ENCODE data around the gene TFF3. TPM values are rescaled to one million over a fixed set of nuclear protein-coding genes. Genes with fewer than 3 reads are reported as not detected.
A peak's percentile ranks its signal among the peaks of the same experiment; 100 is the strongest.

TFF3 gene
- polyA plus RNA-seq, 3 donors, result 0.07 TPM; not detected in 2

DNA sequence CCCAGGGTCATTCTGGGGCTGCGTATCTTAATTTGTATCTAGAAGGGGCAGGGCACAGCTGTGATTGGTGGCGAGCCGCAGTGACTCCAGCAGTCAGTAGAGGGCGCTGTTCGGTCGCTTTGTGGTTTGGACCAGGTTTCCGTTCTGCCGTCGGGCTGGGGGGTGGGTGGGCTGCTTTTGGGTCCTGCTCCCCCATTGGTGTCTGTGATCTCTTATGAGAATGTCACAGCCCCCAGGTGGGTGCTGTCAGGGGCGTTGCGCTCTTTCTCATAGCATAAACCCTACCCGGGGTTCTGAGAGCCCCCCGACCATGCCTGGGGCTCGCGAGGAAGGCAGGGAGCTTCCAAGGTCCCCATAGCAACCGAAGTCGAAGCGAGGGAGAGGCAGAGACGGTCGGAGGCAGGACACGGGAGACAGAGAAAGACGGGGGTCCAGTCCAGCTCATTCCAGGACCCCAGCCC, 5.4 kb downstream of the TFF3 start:
- Histone ChIP-seq H3K9me3 (replicated peaks in 1 of 2; ENCODE audit: control insufficient read depth in 1 of 2, insufficient read depth in 1 of 2, low read length in 2 of 2) (no peaks in the 10 kb centered on the region), H3K9ac (ENCODE audit: insufficient read depth, low read length, poor library complexity, severe bottlenecking) (no peak overlapping the region), H4K20me1 (ENCODE audit: insufficient read depth, low read length) (no peaks in the 10 kb centered on the region), H3K79me2 (ENCODE audit: insufficient read depth, low read length) (no peaks in the 10 kb centered on the region), H3K4me2 (replicated peaks; ENCODE audit: extremely low read depth, low read length, poor library complexity, severe bottlenecking) (peak overlapping the region; percentile 14), H3K4me1 (ENCODE audit: control insufficient read depth in 1 of 2, insufficient read depth in 2 of 2, low read length in 2 of 2) (peaks cover 24 to 28% of the 10 kb centered on the region in 2 donors), H3K27ac (ENCODE audit: low read depth in 1 of 2, low read length in 2 of 2) (no peak overlapping the region), H2AFZ (ENCODE audit: insufficient read depth, low read depth, low read length, poor library complexity, severe bottlenecking) (peak overlapping the region; percentile 33), H3K4me3 (replicated peaks in 1 of 3; ENCODE audit: low read depth in 2 of 3, low read length in 3 of 3) (no peak overlapping the region), H3K27me3 (ENCODE audit: control insufficient read depth in 2 of 2, insufficient read depth in 2 of 2, low read length in 2 of 2) (no peaks in the 10 kb centered on the region), H3K36me3 (replicated peaks in 1 of 2; ENCODE audit: control insufficient read depth in 1 of 2, insufficient read depth in 2 of 2, low read length in 2 of 2) (no peaks in the 10 kb centered on the region)
- Mint-ChIP-seq H3K36me3 (no peaks in the 10 kb centered on the region), H3K4me1 (peaks cover 31% of the 10 kb centered on the region), H3K27ac (no peak overlapping the region), H3K4me3 (no peak overlapping the region), H3K27me3 (ENCODE audit: low read depth in 3 of 3) (peaks cover 6 to 11% (median 8%) of the 10 kb centered on the region in 3 donors), H3K9me3 (no peaks in the 10 kb centered on the region)
- DNase-seq, result peak; percentile 38 to 60 (median 59)
- TF ChIP-seq, protein P1, sequence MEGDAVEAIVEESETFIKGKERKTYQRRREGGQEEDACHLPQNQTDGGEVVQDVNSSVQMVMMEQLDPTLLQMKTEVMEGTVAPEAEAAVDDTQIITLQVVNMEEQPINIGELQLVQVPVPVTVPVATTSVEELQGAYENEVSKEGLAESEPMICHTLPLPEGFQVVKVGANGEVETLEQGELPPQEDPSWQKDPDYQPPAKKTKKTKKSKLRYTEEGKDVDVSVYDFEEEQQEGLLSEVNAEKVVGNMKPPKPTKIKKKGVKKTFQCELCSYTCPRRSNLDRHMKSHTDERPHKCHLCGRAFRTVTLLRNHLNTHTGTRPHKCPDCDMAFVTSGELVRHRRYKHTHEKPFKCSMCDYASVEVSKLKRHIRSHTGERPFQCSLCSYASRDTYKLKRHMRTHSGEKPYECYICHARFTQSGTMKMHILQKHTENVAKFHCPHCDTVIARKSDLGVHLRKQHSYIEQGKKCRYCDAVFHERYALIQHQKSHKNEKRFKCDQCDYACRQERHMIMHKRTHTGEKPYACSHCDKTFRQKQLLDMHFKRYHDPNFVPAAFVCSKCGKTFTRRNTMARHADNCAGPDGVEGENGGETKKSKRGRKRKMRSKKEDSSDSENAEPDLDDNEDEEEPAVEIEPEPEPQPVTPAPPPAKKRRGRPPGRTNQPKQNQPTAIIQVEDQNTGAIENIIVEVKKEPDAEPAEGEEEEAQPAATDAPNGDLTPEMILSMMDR (IDR thresholded peaks at IDR 0.05), result peak; percentile 88
- 1% methylated on average over 22 of the region's 22 CpGs for WGBS (ENCODE audit: insufficient coverage)
- intact Hi-C loops (cut with micrococcal nuclease), result loop anchor here in 1 of 2 donors (5.0 to 10.0 kb wide), 2 partner anchors 162 to 215 kb away; no protein-coding TSS in a partner anchor

DNA sequence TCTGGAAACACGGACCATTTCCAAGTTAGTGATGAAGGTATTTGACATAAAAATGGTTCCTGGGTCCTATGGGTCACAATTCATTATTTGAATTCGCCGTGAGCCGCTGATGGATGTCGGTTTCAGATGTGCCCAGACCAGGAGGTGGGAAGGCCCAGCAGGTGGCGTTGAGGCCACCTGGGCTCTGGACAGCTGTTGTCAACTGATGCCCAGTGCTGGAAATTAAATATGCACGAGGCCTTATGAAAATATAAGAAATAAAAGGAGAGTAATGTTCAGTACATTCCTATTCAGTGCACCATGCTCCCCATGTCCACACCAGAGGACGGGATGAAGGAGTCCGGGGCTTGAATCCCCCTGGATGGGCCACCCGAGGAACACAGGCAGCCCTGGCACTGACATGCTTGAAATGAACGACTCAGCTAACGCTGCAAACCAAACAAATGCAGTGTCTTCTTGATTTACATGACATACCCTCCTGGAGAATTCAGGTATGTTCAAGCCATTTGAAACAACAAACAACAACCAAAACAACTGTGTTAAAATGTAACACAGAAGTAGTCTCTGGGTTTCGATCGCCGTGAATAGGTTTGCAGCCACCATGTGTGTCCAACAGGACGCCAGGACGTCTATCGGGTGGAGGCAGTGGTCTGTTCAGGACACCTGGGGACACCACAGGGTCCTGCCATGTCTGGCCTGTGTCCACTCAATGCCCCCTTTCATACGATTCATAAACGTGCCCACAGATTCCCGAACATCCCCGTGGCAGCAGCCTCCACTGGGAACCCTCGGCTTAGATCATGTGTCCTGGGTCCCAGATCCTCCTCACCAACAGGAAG, 6.1 kb downstream of the TFF3 start:
- H3K27ac Mint-ChIP-seq, result no peak overlapping the region
- peaks cover 24 to 28% of the 10 kb centered on the region in 2 donors for H3K4me1 ChIP-seq (ENCODE audit: control insufficient read depth in 1 of 2, insufficient read depth in 2 of 2, low read length in 2 of 2)
- H3K27me3 ChIP-seq (ENCODE audit: control insufficient read depth in 2 of 2, insufficient read depth in 2 of 2, low read length in 2 of 2), result no peaks in the 10 kb centered on the region

More for the DNA sequence above, 6.1 kb downstream of the TFF3 start:
- peaks cover 31% of the 10 kb centered on the region for H3K4me1 Mint-ChIP-seq
- peak overlapping the region in 1 of 2 donors; percentile 59 for H3K4me3 Mint-ChIP-seq
- Histone ChIP-seq H3K9me3 (replicated peaks in 1 of 2; ENCODE audit: control insufficient read depth in 1 of 2, insufficient read depth in 1 of 2, low read length in 2 of 2) (no peaks in the 10 kb centered on the region), H4K20me1 (ENCODE audit: insufficient read depth, low read length) (no peaks in the 10 kb centered on the region), H3K4me3 (replicated peaks in 1 of 3; ENCODE audit: low read depth in 2 of 3, low read length in 3 of 3) (no peak overlapping the region), H2AFZ (ENCODE audit: insufficient read depth, low read depth, low read length, poor library complexity, severe bottlenecking) (peak overlapping the region; percentile 33), H3K79me2 (ENCODE audit: insufficient read depth, low read length) (no peaks in the 10 kb centered on the region), H3K36me3 (replicated peaks in 1 of 2; ENCODE audit: control insufficient read depth in 1 of 2, insufficient read depth in 2 of 2, low read length in 2 of 2) (no peaks in the 10 kb centered on the region), H3K9ac (ENCODE audit: insufficient read depth, low read length, poor library complexity, severe bottlenecking) (no peak overlapping the region), H3K4me2 (replicated peaks; ENCODE audit: extremely low read depth, low read length, poor library complexity, severe bottlenecking) (peak overlapping the region; percentile 44), H3K27ac (ENCODE audit: low read depth in 1 of 2, low read length in 2 of 2) (no peak overlapping the region)
- intact Hi-C loops (cut with micrococcal nuclease), result loop anchor here in 1 of 2 donors (5.0 to 10.0 kb wide), 2 partner anchors 162 to 216 kb away; no protein-coding TSS in a partner anchor
- no peak for DNase-seq
- H3K27me3 Mint-ChIP-seq (ENCODE audit: low read depth in 3 of 3), result peaks cover 7 to 11% (median 8%) of the 10 kb centered on the region in 3 donors
- TF ChIP-seq, protein P1 (IDR thresholded peaks at IDR 0.05), result no peak
- 71% methylated on average over 16 of the region's 23 CpGs for WGBS (ENCODE audit: insufficient coverage)
- no peaks in the 10 kb centered on the region for H3K36me3 Mint-ChIP-seq
- H3K9me3 Mint-ChIP-seq, result no peaks in the 10 kb centered on the region
